Inflammatory macrophage treated with lipopolysaccharide for 4 hours (primary cell): ENCODE data around the gene STIP1.
A peak's percentile ranks its signal among the peaks of the same experiment; 100 is the strongest.

ENCODE experiments used
- DNase-seq: peaks from one replicate; pipeline ENCODE4 v3.0.0-alpha.2; 2020

STIP1 gene

GRCh38 chr11:64224891-64225607 is 39.1 kb downstream of the STIP1 start:
- no peak for DNase-seq

GRCh38 chr11:64225608-64226506 is 39.9 kb downstream of the STIP1 start, which contains the start of the genes NUDT22 and TRPT1:
TSS of gene NUDT22 (plus strand) at chr11:64226274. CDS start at chr11:64226653, 379 bp downstream.
TSS of gene TRPT1 (minus strand) at chr11:64226186. CDS start at chr11:64225860, 326 bp downstream.
- peak; percentile 89 for DNase-seq

DNA sequence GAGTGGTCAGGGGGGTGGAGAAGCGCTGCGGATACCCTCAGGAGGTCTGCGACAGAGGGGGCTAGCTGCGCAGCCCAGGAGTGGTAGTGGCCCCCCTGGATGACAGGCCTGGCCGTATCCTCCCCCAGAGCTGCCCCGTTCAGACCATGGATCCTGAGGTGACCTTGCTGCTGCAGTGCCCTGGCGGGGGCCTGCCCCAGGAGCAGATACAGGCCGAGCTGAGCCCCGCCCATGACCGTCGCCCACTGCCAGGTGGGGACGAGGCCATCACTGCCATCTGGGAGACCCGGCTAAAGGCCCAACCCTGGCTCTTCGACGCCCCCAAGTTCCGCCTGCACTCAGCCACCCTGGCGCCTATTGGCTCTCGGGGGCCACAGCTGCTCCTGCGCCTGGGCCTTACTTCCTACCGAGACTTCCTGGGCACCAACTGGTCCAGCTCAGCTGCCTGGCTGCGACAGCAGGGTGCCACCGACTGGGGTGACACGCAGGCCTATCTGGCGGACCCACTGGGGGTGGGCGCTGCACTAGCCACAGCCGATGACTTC is 40.6 kb downstream of the STIP1 start:
- peak; percentile 75 for DNase-seq

DNA sequence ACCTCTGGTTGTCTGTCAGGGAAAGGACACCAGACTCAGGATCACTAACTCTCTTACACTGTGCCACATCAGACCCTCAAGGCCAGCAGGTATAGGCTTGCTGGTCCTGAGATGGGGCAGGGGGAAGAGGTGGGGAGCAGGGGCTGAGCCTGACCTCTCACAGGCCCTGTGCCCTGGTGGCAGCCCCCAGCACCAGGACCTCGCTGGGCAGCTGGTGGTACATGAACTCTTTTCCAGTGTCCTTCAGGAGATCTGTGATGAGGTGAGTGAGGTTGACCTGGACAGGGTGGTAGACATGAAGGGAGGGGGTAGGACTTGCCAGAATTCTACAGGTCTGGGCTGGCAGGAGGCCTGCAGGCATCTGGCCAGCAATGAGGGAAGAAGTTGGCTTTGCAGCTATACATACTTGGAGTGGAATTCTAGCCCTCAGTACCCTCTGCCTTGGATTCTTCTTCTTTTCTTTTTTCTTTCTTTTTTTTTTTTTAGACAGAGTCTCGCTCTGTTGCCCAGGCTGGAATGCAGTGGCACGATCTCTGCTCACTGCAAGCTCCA is 41.5 kb downstream of the STIP1 start:
- no peak for DNase-seq

DNA sequence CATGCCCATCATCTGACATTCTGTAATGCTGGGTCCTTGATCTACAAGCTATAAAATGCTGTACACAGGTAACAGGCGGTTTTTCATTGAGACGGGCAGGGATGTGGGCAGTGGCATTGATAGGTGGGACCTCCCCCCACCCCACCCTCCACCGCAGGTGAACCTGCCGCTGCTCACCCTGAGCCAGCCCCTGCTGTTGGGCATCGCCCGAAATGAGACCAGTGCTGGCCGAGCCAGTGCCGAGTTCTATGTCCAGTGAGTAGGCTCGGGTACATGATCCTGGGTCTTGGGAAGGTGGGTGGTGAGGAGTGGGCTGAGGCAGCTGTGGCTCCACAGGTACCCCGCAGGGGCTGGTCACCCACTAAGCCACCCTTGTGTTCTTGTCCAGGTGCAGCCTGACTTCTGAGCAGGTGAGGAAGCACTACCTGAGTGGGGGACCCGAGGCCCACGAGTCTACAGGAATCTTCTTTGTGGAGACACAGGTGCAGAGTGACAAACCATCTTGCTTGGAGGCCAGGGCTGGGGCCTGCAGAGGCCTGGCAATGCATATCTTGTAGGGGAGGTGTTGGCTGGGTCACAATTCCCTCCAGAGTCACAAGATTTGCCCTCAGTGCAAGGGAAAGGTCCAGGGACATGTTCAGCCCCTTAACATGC is 43.2 kb downstream of the STIP1 start:
- no peak for DNase-seq

DNA sequence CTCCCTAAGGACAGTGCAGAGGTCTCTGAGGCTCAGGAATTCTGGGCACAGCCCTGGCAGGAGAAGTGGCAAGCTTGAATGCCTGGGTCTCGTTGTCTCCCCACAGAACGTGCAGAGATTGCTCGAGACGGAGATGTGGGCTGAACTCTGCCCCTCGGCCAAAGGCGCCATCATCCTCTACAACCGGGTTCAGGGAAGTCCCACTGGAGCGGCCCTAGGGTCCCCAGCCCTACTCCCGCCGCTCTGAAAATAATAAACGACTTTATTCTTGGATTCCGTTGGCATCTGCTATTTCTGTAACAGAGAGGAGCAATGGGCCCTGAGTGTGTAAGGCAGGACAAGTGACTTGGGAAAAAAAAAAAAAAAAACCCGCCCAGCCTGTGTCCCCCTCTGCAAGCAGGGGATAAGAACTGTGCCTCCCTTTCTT is 43.8 kb downstream of the STIP1 start:
- no peak for DNase-seq

GRCh38 chr11:64230171-64230984 is 44.4 kb downstream of the STIP1 start, which contains the start of gene DNAJC4:
TSS of gene DNAJC4 (plus strand) at chr11:64230548. CDS start at chr11:64230855, 307 bp downstream.
- DNase-seq, result peak; percentile 80

- no peak for DNase-seq
Observed at GRCh38 chr11:64230985-64231365, 45.0 kb downstream of the STIP1 start.

GRCh38 chr11:64231546-64231945 is 45.6 kb downstream of the STIP1 start:
- DNase-seq, result no peak

DNA sequence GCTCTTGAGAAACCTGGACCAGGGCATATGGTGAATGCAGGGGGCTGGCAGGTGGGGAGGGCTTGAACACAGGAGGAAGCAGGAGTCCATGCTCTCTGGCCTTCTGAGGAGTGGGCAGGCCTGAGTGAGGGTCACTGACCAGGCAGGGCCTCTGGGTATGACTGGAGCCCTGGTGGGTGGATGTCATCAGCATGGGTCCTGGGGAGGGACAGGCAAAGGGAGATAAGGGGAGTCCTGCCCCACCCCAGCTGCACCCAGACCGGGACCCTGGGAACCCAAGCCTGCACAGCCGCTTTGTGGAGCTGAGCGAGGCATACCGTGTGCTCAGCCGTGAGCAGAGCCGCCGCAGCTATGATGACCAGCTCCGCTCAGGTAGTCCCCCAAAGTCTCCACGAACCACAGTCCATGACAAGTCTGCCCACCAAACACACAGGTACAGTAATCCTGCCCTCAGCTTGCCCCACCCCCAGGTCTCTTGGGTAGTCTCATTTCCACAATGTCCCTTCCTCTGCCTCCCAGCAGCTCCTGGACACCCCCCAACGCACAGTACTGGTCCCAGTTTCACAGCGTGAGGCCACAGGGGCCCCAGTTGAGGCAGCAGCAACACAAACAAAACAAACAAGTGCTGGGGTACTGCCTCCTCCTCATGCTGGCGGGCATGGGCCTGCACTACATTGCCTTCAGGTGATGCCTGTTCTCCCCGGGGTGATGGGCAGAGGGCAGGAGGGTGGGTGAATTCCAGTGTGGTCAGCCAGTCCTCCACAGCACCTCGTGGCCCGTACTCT is 46.4 kb downstream of the STIP1 start:
- no peak for DNase-seq

GRCh38 chr11:64232967-64233315 is 47.0 kb downstream of the STIP1 start:
- DNase-seq, result no peak

GRCh38 chr11:64233913-64234586 is 48.1 kb downstream of the STIP1 start, which contains the start of gene VEGFB:
TSS of gene VEGFB (plus strand) at chr11:64234584. CDS start at chr11:64234834, 250 bp downstream.
- DNase-seq, result peak; percentile 25

DNA sequence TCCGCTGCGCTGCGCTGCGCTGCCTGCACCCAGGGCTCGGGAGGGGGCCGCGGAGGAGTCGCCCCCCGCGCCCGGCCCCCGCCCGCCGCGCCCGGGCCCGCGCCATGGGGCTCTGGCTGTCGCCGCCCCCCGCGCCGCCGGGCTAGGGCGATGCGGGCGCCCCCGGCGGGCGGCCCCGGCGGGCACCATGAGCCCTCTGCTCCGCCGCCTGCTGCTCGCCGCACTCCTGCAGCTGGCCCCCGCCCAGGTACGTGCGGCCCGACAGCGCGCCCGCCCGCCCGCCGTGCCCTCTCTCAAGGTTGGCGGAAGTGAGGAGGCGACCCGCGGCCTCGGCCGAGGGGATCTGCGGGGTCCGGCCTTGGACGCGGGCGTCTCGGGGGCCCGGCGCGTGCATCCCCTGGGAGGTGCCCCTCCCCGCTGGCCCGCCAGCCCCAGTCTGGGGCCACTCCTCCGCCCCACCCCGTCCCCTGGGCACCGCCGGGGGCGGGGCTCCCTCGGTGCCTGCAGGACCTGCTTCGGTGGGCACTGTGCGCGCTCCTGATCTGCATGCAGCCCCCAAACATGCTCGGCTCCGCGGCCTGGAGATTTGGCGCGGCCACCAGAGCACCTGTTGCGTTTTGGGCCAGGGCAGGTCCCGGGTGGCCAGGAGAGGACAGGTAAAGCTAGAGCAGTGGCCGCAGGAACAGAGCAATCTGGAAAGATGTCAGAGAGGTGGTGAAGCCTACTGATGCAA is 48.8 kb downstream of the STIP1 start:
- DNase-seq, result no peak

GRCh38 chr11:64235437-64236161 is 49.6 kb downstream of the STIP1 start:
- DNase-seq, result no peak

DNA sequence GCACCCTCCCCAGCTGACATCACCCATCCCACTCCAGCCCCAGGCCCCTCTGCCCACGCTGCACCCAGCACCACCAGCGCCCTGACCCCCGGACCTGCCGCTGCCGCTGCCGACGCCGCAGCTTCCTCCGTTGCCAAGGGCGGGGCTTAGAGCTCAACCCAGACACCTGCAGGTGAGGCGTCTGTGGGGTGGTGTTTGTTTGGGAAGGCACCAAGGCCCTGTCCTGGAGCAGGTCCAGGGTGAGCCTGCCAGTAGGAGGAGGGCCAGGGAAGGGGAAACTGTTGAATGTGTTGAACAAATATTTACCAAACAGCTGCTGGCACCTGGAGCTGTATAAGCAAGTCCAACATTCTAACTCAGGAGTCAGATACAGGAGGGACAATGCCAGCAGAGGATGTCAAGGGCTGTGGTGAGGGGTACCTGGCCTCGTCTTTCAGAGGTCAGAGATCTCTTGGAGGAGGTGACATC is 51.5 kb downstream of the STIP1 start:
- no peak for DNase-seq

DNA sequence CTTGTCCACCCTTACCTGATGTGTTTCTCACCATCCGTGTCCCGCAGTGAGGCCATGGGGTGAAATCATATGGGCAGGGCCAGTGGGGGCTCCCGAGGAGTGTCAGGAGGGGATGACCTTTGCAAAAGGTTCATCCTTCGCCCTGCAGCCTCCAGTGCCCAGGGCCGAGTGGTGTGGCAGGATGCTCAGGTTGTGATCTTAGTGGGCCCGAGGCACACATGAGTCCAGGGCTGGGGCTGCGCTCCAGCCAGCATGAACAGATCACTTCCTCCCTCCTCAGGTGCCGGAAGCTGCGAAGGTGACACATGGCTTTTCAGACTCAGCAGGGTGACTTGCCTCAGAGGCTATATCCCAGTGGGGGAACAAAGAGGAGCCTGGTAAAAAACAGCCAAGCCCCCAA is 52.1 kb downstream of the STIP1 start:
- DNase-seq, result no peak

DNA sequence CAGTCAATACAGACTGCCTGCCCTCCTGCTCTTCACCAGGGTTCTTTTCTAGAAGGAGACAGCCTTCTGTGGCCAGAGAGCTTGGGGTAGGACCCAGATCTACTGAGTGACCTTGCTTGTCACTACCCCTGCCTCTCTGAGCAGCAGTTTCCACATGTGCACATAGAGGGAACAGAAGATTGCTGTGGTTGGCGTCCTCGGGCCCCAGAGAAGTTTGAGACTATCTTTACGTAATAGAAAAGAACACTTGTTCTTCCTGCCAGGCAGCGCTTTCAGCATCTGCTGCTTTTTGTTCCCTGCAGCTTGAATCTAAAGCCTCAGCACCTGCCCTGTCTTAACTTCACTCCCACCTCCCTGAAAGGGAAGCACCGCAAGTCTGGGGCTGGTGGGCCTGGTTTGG is 53.0 kb downstream of the STIP1 start:
- DNase-seq, result peak; percentile 68

GRCh38 chr11:64239662-64240434 is 53.9 kb downstream of the STIP1 start:
- peak; percentile 98 for DNase-seq
